H9 (cell line): ENCODE data around the gene MDH1. TPM values are rescaled to one million over a fixed set of nuclear protein-coding genes. Genes with fewer than 3 reads are reported as not detected.
"Not testable (repeated sequence)": the region's sequence is repeated elsewhere in the genome, so short reads cannot be mapped to it uniquely, and the experiment has no call there.

ENCODE experiments used
- DNase-seq: peaks from one replicate; pipeline ENCODE4 v3.0.0-alpha.2; 2017
- H2AFZ ChIP-seq: one replicate; pipeline ENCODE4 v1.6.1; 2013; ENCODE audit warnings: mild to moderate bottlenecking, low read length, control low read depth, moderate library complexity
- H2AK5ac ChIP-seq: 2 replicates; pipeline ENCODE4 v1.6.1; 2013; ENCODE audit warnings: low read length, control low read depth, mixed read lengths; ENCODE audit not compliant: insufficient read length
- H2BK120ac ChIP-seq: one replicate; pipeline ENCODE4 v1.6.1; 2013; ENCODE audit warnings: low read depth, mild to moderate bottlenecking, low read length, control low read depth, inconsistent platforms; ENCODE audit not compliant: poor library complexity, severe bottlenecking
- H2BK12ac ChIP-seq: 2 replicates; pipeline ENCODE4 v1.6.1; 2013; ENCODE audit warnings: low read length, control low read depth, mixed read lengths, low read depth; ENCODE audit not compliant: insufficient read length
- H2BK15ac ChIP-seq: 2 replicates; pipeline ENCODE4 v1.6.1; 2013; ENCODE audit warnings: low read depth, low read length, control low read depth
- H2BK20ac ChIP-seq: one replicate; pipeline ENCODE4 v1.6.1; 2013; ENCODE audit warnings: low read depth, mild to moderate bottlenecking, low read length, control low read depth, inconsistent platforms; ENCODE audit not compliant: poor library complexity, severe bottlenecking
- H2BK5ac ChIP-seq: 2 replicates; pipeline ENCODE4 v1.6.1; 2013; ENCODE audit warnings: low read length, control low read depth, mixed read lengths; ENCODE audit not compliant: insufficient read length
- H3K14ac ChIP-seq: 2 replicates; pipeline ENCODE4 v1.6.1; 2013; ENCODE audit warnings: low read length, control low read depth; ENCODE audit not compliant: insufficient read depth
- H3K18ac ChIP-seq: 2 replicates; pipeline ENCODE4 v1.6.1; 2013; ENCODE audit warnings: low read depth, mild to moderate bottlenecking, mixed read lengths, low read length, control low read depth; ENCODE audit not compliant: insufficient read length
- H3K23ac ChIP-seq: 2 replicates; pipeline ENCODE4 v1.6.1; 2013; ENCODE audit warnings: low read length, control low read depth, mixed read lengths, low read depth; ENCODE audit not compliant: insufficient read length
- H3K23me2 ChIP-seq: 2 replicates; pipeline ENCODE4 v1.6.1; 2013; ENCODE audit warnings: low read depth, mild to moderate bottlenecking, mixed read lengths, low read length, control low read depth; ENCODE audit not compliant: insufficient read length, poor library complexity, severe bottlenecking
- H3K27ac ChIP-seq: 2 replicates; pipeline ENCODE4 v1.5.1; 2013; ENCODE audit warnings: low read length, control low read depth, mixed read lengths, low read depth; ENCODE audit not compliant: insufficient read length
- H3K27me3 ChIP-seq: 2 replicates; pipeline ENCODE4 v1.6.1; 2013; ENCODE audit warnings: low read length, control low read depth, inconsistent platforms; ENCODE audit not compliant: insufficient read depth
- H3K4ac ChIP-seq: 2 replicates; pipeline ENCODE4 v1.6.1; 2013; ENCODE audit warnings: low read depth, mild to moderate bottlenecking, control low read depth, inconsistent platforms, low read length, moderate library complexity
- H3K4me1 ChIP-seq: 2 replicates; pipeline ENCODE4 v1.6.1; 2013; ENCODE audit warnings: low read length, control low read depth, inconsistent platforms; ENCODE audit not compliant: insufficient read depth
- H3K4me2 ChIP-seq: 2 replicates; pipeline ENCODE4 v1.6.1; 2013; ENCODE audit warnings: low read length, control low read depth, mixed read lengths; ENCODE audit not compliant: insufficient read length, insufficient read depth
- H3K56ac ChIP-seq: 2 replicates; pipeline ENCODE4 v1.6.1; 2013; ENCODE audit warnings: low read depth, mild to moderate bottlenecking, mixed read lengths, low read length, control low read depth; ENCODE audit not compliant: insufficient read length
- H3K79me1 ChIP-seq: 2 replicates; pipeline ENCODE4 v1.6.1; 2013; ENCODE audit warnings: low read depth, mild to moderate bottlenecking, moderate library complexity, low read length, control low read depth, inconsistent platforms; ENCODE audit not compliant: insufficient read depth, poor library complexity, severe bottlenecking
- H3K79me2 ChIP-seq: 2 replicates; pipeline ENCODE4 v1.6.1; 2013; ENCODE audit warnings: low read length, control low read depth, inconsistent platforms; ENCODE audit not compliant: insufficient read depth
- H3K9ac ChIP-seq: 2 replicates; pipeline ENCODE4 v1.6.1; 2013; ENCODE audit warnings: low read length, control low read depth, mixed read lengths; ENCODE audit not compliant: insufficient read length; ENCODE audit errors: extremely low read depth
- H3K9me3 ChIP-seq: one replicate; pipeline ENCODE4 v1.6.1; 2013; ENCODE audit warnings: low read depth, low read length, inconsistent platforms; ENCODE audit not compliant: control insufficient read depth
- H3T11ph ChIP-seq: one replicate; pipeline ENCODE4 v1.6.1; 2013; ENCODE audit warnings: mild to moderate bottlenecking, low read length, control low read depth, inconsistent platforms
- H4K20me1 ChIP-seq: one replicate; pipeline ENCODE4 v1.6.1; 2013; ENCODE audit not compliant: control insufficient read depth, insufficient read length, insufficient read depth
- H4K5ac ChIP-seq: 2 replicates; pipeline ENCODE4 v1.6.1; 2013; ENCODE audit warnings: low read depth, mild to moderate bottlenecking, mixed read lengths, low read length, control low read depth; ENCODE audit not compliant: insufficient read length
- H4K8ac ChIP-seq: replicated peaks from 2 replicates; pipeline ENCODE4 v1.6.1; 2013; ENCODE audit warnings: low read length, control low read depth, mixed read lengths, low read depth; ENCODE audit not compliant: insufficient read length
- H4K91ac ChIP-seq: 2 replicates; pipeline ENCODE4 v1.6.1; 2013; ENCODE audit warnings: low read depth, mild to moderate bottlenecking, moderate library complexity, mixed read lengths, low read length, control low read depth; ENCODE audit not compliant: insufficient read length
- H3K27ac Mint-ChIP-seq, 3 experiments: 2 replicates in 2 of 3; 3 replicates in 1 of 3; pipeline ENCODE4 v1.8.0; 2020 to 2021; ENCODE audit warnings: mixed read lengths in 3 of 3, mild to moderate bottlenecking in 1 of 3, moderate library complexity in 1 of 3
- H3K27me3 Mint-ChIP-seq: 2 replicates; pipeline ENCODE4 v1.8.0; 2021; ENCODE audit warnings: low read depth, mild to moderate bottlenecking, moderate library complexity, mixed read lengths
- H3K36me3 Mint-ChIP-seq, 3 experiments: 2 replicates in 2 of 3; 3 replicates in 1 of 3; pipeline ENCODE4 v1.8.0; 2020 to 2021; ENCODE audit warnings: low read depth in 3 of 3, mixed read lengths in 3 of 3; ENCODE audit not compliant: insufficient read depth in 1 of 3
- H3K4me1 Mint-ChIP-seq, 2 experiments: 2 replicates each; pipeline ENCODE4 v1.8.0; 2020; ENCODE audit warnings: mixed read lengths in 2 of 2
- H3K4me3 Mint-ChIP-seq, 2 experiments: 2 replicates in 1 of 2; 3 replicates in 1 of 2; pipeline ENCODE4 v1.8.0; 2020 to 2021; ENCODE audit warnings: mild to moderate bottlenecking in 2 of 2, mixed read lengths in 2 of 2, moderate library complexity in 1 of 2
- H3K9me3 Mint-ChIP-seq, 2 experiments: 2 replicates in 1 of 2; 3 replicates in 1 of 2; pipeline ENCODE4 v1.8.0; 2020; ENCODE audit warnings: mild to moderate bottlenecking in 2 of 2, mixed read lengths in 2 of 2, moderate library complexity in 1 of 2
- WGBS: extraction: QIAGEN DNeasy Blood & Tissue Kit; methylation state at CpG from one replicate; pipeline ENCODE4 v1.1.7; 2013; ENCODE audit warnings: missing lambda C conversion rate, low lambda C conversion rate, mixed read lengths; ENCODE audit not compliant: insufficient read length; ENCODE audit errors: extremely low coverage; 5-methylcytosine and 5-hydroxymethylcytosine counted together
- total RNA-seq: library from RNA; stranded (reverse); gene quantifications from 2 replicates; pipeline ENCODE4 v1.2.1, GENCODE V29; 2021
- TF ChIP-seq, protein P1 (sequence below): fragments of 200-600 bp; sonication (generic); conservative IDR thresholded peaks from 3 replicates; pipeline ENCODE4 v1.8.0; 2021; ENCODE audit warnings: antibody characterized with exemption, mild to moderate bottlenecking

Gene MDH1
- total RNA-seq, 1 experiment from 2014 or later: 324 TPM

GRCh38 chr2:63555931-63556330, 32.8 kb upstream of the MDH1 start:
- peaks cover 21 to 30% of the 10 kb centered on the region in 2 experiments for H3K4me1 Mint-ChIP-seq
- peaks cover 42 to 76% (median 44%) of the 10 kb centered on the region in 3 experiments for H3K36me3 Mint-ChIP-seq
- no peaks in the 10 kb centered on the region for H3K9me3 ChIP-seq
- DNase-seq: no peak
- H3K79me2 ChIP-seq: no peaks in the 10 kb centered on the region
- H3K27ac Mint-ChIP-seq: peak overlapping the region in 1 of 3 experiments; percentile 78; a peak in 2 of 7 replicates
- TF ChIP-seq, protein P1, sequence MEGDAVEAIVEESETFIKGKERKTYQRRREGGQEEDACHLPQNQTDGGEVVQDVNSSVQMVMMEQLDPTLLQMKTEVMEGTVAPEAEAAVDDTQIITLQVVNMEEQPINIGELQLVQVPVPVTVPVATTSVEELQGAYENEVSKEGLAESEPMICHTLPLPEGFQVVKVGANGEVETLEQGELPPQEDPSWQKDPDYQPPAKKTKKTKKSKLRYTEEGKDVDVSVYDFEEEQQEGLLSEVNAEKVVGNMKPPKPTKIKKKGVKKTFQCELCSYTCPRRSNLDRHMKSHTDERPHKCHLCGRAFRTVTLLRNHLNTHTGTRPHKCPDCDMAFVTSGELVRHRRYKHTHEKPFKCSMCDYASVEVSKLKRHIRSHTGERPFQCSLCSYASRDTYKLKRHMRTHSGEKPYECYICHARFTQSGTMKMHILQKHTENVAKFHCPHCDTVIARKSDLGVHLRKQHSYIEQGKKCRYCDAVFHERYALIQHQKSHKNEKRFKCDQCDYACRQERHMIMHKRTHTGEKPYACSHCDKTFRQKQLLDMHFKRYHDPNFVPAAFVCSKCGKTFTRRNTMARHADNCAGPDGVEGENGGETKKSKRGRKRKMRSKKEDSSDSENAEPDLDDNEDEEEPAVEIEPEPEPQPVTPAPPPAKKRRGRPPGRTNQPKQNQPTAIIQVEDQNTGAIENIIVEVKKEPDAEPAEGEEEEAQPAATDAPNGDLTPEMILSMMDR: no peak
- no peak overlapping the region for H4K8ac ChIP-seq
- H3K9me3 Mint-ChIP-seq: peaks cover 42 to 45% of the 10 kb centered on the region in 2 experiments
- no peak overlapping the region for H2BK20ac ChIP-seq
- no peak overlapping the region for H3K56ac ChIP-seq
- no peaks in the 10 kb centered on the region for H3K27me3 Mint-ChIP-seq
- no peak overlapping the region for H2BK15ac ChIP-seq
- no peaks in the 10 kb centered on the region for H3K23me2 ChIP-seq
- no peak overlapping the region for H3K9ac ChIP-seq
- H3K27me3 ChIP-seq: no peaks in the 10 kb centered on the region
- H3K27ac ChIP-seq: no peak overlapping the region
- H2AK5ac ChIP-seq: no peak overlapping the region
- H4K91ac ChIP-seq: no peak overlapping the region
- H4K20me1 ChIP-seq: peaks cover 2% of the 10 kb centered on the region
- no peak overlapping the region for H3K23ac ChIP-seq
- H3T11ph ChIP-seq: no peak overlapping the region
- H2BK5ac ChIP-seq: no peak overlapping the region
- no peak overlapping the region for H2BK12ac ChIP-seq
- no peaks in the 10 kb centered on the region for H3K79me1 ChIP-seq
- H3K4ac ChIP-seq: no peak overlapping the region
- H2BK120ac ChIP-seq: no peak overlapping the region
- H3K14ac ChIP-seq: no peak overlapping the region
- H3K4me1 ChIP-seq: no peaks in the 10 kb centered on the region
- H2AFZ ChIP-seq: no peak overlapping the region
- no peak overlapping the region for H3K4me3 Mint-ChIP-seq
- H3K18ac ChIP-seq: no peak overlapping the region
- H3K4me2 ChIP-seq: peak overlapping the region; percentile 25
- no peak overlapping the region for H4K5ac ChIP-seq
- no CpG with 5 or more reads among the region's 3 CpGs for WGBS

- not testable (repeated sequence) for H3K27ac ChIP-seq, H2BK12ac ChIP-seq, H2BK5ac ChIP-seq, H3K9me3 ChIP-seq, DNase-seq, H3K14ac ChIP-seq, H2BK20ac ChIP-seq, H3K79me1 ChIP-seq, H4K91ac ChIP-seq, H3K9ac ChIP-seq, H3K23ac ChIP-seq, H3K79me2 ChIP-seq, H3T11ph ChIP-seq, H2AFZ ChIP-seq, H2BK120ac ChIP-seq, H2AK5ac ChIP-seq, H3K4me2 ChIP-seq, H3K56ac ChIP-seq, H3K27me3 ChIP-seq, H3K4ac ChIP-seq, H3K23me2 ChIP-seq, H2BK15ac ChIP-seq, H3K27ac Mint-ChIP-seq, H4K8ac ChIP-seq, H4K20me1 ChIP-seq, H3K4me3 Mint-ChIP-seq, H4K5ac ChIP-seq, H3K4me1 ChIP-seq, H3K18ac ChIP-seq, H3K27me3 Mint-ChIP-seq
- Mint-ChIP-seq H3K9me3 (peaks cover 47 to 55% of the 10 kb centered on the region in 2 experiments), H3K36me3 (peaks cover 49 to 82% (median 50%) of the 10 kb centered on the region in 3 experiments), H3K4me1 (peaks cover 21 to 29% of the 10 kb centered on the region in 2 experiments)
Observed at GRCh38 chr2:63557819-63558218, 30.9 kb upstream of the MDH1 start.
